NT2/D1 (cell line): ENCODE data around the gene SLC5A10.

Experiments used
- SUZ12 ChIP-seq: IDR thresholded peaks from 2 replicates; pipeline ENCODE4 v1.6.1; 2011; ENCODE audit not compliant: insufficient read length, insufficient read depth; ENCODE audit errors: extremely low read depth
- YY1 ChIP-seq: IDR thresholded peaks from 2 replicates; pipeline ENCODE4 v1.6.1; 2011; ENCODE audit not compliant: insufficient read length, insufficient read depth

GRCh38 chr17:18984273-18985114, 32.5 kb downstream of the SLC5A10 start:
- TF ChIP-seq YY1: no peak
- no peak for TF ChIP-seq SUZ12
